OCI-LY1 (cell line): ENCODE results near the gene OR10R2.

Source experiments
- H2AFZ ChIP-seq: fragments of 200-600 bp; sonication (generic), shearing (Covaris generic); 2 replicates; pipeline ENCODE4 v1.6.0; 2014; ENCODE audit warnings: antibody characterized with exemption, mild to moderate bottlenecking, low read length
- H3F3A ChIP-seq: fragments of 200-600 bp; sonication (generic), shearing (Covaris generic); 2 replicates; pipeline ENCODE4 v1.6.0; 2014; ENCODE audit warnings: mild to moderate bottlenecking, antibody characterized with exemption, low read length, moderate library complexity; ENCODE audit not compliant: insufficient read depth
- H3K27ac ChIP-seq: fragments of 200-600 bp; sonication (generic); 2 replicates; pipeline ENCODE4 v1.5.1; 2014; ENCODE audit warnings: low read length, mixed run types, mild to moderate bottlenecking, low read depth; ENCODE audit not compliant: poor library complexity, severe bottlenecking
- H3K27me3 ChIP-seq: fragments of 200-600 bp; sonication (generic); 2 replicates; pipeline ENCODE4 v1.6.0; 2014; ENCODE audit warnings: antibody characterized with exemption, mild to moderate bottlenecking, low read length, moderate library complexity; ENCODE audit not compliant: insufficient read depth
- H3K36me3 ChIP-seq: fragments of 200-600 bp; sonication (generic); 2 replicates; pipeline ENCODE4 v1.6.1; 2014; ENCODE audit warnings: mild to moderate bottlenecking, antibody characterized with exemption, low read length, moderate library complexity, mixed read lengths; ENCODE audit not compliant: insufficient read depth
- H3K4me1 ChIP-seq: fragments of 200-600 bp; sonication (generic); 2 replicates; pipeline ENCODE4 v1.5.1; 2014; ENCODE audit warnings: mild to moderate bottlenecking, low read length, moderate library complexity; ENCODE audit not compliant: insufficient read depth, severe bottlenecking
- H3K4me2 ChIP-seq: fragments of 200-600 bp; sonication (generic), shearing (Covaris generic); 2 replicates; pipeline ENCODE4 v1.6.1; 2014; ENCODE audit warnings: low read length
- H3K4me3 ChIP-seq: fragments of 200-600 bp; sonication (generic); 2 replicates; pipeline ENCODE4 v1.5.1; 2014; ENCODE audit warnings: low read length, low read depth, mild to moderate bottlenecking, mixed read lengths; ENCODE audit not compliant: poor library complexity, severe bottlenecking
- H3K79me2 ChIP-seq: fragments of 200-600 bp; shearing (Covaris generic); 2 replicates; pipeline ENCODE4 v1.6.1; 2016; ENCODE audit warnings: mixed run types, low read length, mixed read lengths; ENCODE audit not compliant: insufficient read depth
- H3K9ac ChIP-seq: fragments of 200-600 bp; sonication (generic), shearing (Covaris generic); 2 replicates; pipeline ENCODE4 v1.6.1; 2014; ENCODE audit warnings: mild to moderate bottlenecking, low read length, mixed read lengths
- H3K9me2 ChIP-seq: fragments of 200-600 bp; sonication (generic), shearing (Covaris generic); 2 replicates; pipeline ENCODE4 v1.6.1; 2014; ENCODE audit warnings: low read depth, mild to moderate bottlenecking, low read length, mixed read lengths
- H3K9me3 ChIP-seq: fragments of 200-600 bp; shearing (Covaris generic); 2 replicates; pipeline ENCODE4 v1.6.1; 2014; ENCODE audit warnings: low read length, mixed read lengths
- H4K20me1 ChIP-seq: fragments of 200-600 bp; sonication (generic), shearing (Covaris generic); 2 replicates; pipeline ENCODE4 v1.6.0; 2016; ENCODE audit warnings: mild to moderate bottlenecking, low read length; ENCODE audit not compliant: insufficient read depth
- CTCF ChIP-seq: fragments of 200-600 bp; sonication (generic), shearing (Covaris generic); IDR thresholded peaks from 2 replicates; pipeline ENCODE4 v1.5.1; 2017; ENCODE audit warnings: mild to moderate bottlenecking, antibody characterized with exemption, low read length, moderate library complexity, mixed read lengths
- EZH2 ChIP-seq: fragments of 200-600 bp; sonication (generic), shearing (Covaris generic); IDR thresholded peaks from 2 replicates; pipeline ENCODE4 v1.8.0; 2017; ENCODE audit warnings: borderline replicate concordance, mixed run types, mild to moderate bottlenecking, antibody characterized with exemption, low read length, moderate library complexity, mixed read lengths

OR10R2 gene

GRCh38 chr1:158434741-158435140 is 37.3 kb upstream of the OR10R2 start:
- no peak overlapping the region for H3K4me2 ChIP-seq
- H3K4me1 ChIP-seq = no peaks in the 10 kb centered on the region
- no peaks in the 10 kb centered on the region for H3K36me3 ChIP-seq
- H3F3A ChIP-seq = no peaks in the 10 kb centered on the region
- TF ChIP-seq CTCF (no peak), EZH2 (no peak)
- no peaks in the 10 kb centered on the region for H3K27me3 ChIP-seq
- H4K20me1 ChIP-seq = no peaks in the 10 kb centered on the region
- H3K9me3 ChIP-seq = no peaks in the 10 kb centered on the region
- H2AFZ ChIP-seq = no peak overlapping the region
- no peak overlapping the region for H3K9ac ChIP-seq
- H3K79me2 ChIP-seq = no peaks in the 10 kb centered on the region
- no peak overlapping the region for H3K27ac ChIP-seq
- no peaks in the 10 kb centered on the region for H3K9me2 ChIP-seq
- H3K4me3 ChIP-seq = no peak overlapping the region

GRCh38 chr1:158445376-158445775 is 26.6 kb upstream of the OR10R2 start:
- Histone ChIP-seq H3K4me1 (no peaks in the 10 kb centered on the region), H3K27ac (no peak overlapping the region), H3K9ac (no peak overlapping the region), H3K79me2 (no peaks in the 10 kb centered on the region), H3K36me3 (no peaks in the 10 kb centered on the region), H3K9me3 (no peaks in the 10 kb centered on the region), H3F3A (no peaks in the 10 kb centered on the region), H3K9me2 (no peaks in the 10 kb centered on the region), H4K20me1 (no peaks in the 10 kb centered on the region), H3K4me3 (no peak overlapping the region), H3K4me2 (no peak overlapping the region), H2AFZ (no peak overlapping the region), H3K27me3 (no peaks in the 10 kb centered on the region)
- no peak for TF ChIP-seq EZH2
- TF ChIP-seq CTCF = no peak

- no peaks in the 10 kb centered on the region for H3K27me3 ChIP-seq
- no peak for TF ChIP-seq EZH2
- TF ChIP-seq CTCF = no peak
- no peaks in the 10 kb centered on the region for H3K36me3 ChIP-seq
- no peak overlapping the region for H3K27ac ChIP-seq
- H3K4me1 ChIP-seq = no peaks in the 10 kb centered on the region
- H3K9me2 ChIP-seq = no peaks in the 10 kb centered on the region
- no peaks in the 10 kb centered on the region for H4K20me1 ChIP-seq
- H3K9me3 ChIP-seq = no peaks in the 10 kb centered on the region
- no peaks in the 10 kb centered on the region for H3F3A ChIP-seq
- no peak overlapping the region for H3K4me3 ChIP-seq
- H3K4me2 ChIP-seq = no peak overlapping the region
- no peak overlapping the region for H3K9ac ChIP-seq
- no peaks in the 10 kb centered on the region for H3K79me2 ChIP-seq
- H2AFZ ChIP-seq = no peak overlapping the region
Measured at GRCh38 chr1:158454537-158454936, 17.5 kb upstream of the OR10R2 start.
